Suprapubic skin (tissue), 3 donors: Measurements from ENCODE around the gene TBC1D32.
"Not testable (repeated sequence)": the region's sequence is repeated elsewhere in the genome, so short reads cannot be mapped to it uniquely, and the experiment has no call there.

ENCODE experiments used
- CTCF ChIP-seq, 2 donors: fragments of 200-600 bp in 1 of 2; fragments of 450-650 bp in 1 of 2; sonication (generic) in 1 of 2; IDR thresholded peaks; one replicate each; pipeline ENCODE4 v1.5.1; 2016 to 2019; ENCODE audit warnings: antibody characterized with exemption in 2 of 2, mild to moderate bottlenecking in 1 of 2, moderate library complexity in 1 of 2
- POLR2A ChIP-seq, 2 donors: fragments of 450-650 bp; IDR thresholded peaks; one replicate each; pipeline ENCODE4 v1.6.1; 2017; ENCODE audit warnings: antibody characterized with exemption in 2 of 2, mild to moderate bottlenecking in 2 of 2, moderate library complexity in 2 of 2

- TF ChIP-seq POLR2A, CTCF (IDR thresholded peaks at IDR 0.05): not testable (repeated sequence)
These were observed 22.5 kb downstream of the TBC1D32 start for GRCh38 chr6:121311814-121312213.
